ENCODE results near the gene ZNF879.
A peak's percentile ranks its signal among the peaks of the same experiment; 100 is the strongest.

ZNF879 gene

DNA sequence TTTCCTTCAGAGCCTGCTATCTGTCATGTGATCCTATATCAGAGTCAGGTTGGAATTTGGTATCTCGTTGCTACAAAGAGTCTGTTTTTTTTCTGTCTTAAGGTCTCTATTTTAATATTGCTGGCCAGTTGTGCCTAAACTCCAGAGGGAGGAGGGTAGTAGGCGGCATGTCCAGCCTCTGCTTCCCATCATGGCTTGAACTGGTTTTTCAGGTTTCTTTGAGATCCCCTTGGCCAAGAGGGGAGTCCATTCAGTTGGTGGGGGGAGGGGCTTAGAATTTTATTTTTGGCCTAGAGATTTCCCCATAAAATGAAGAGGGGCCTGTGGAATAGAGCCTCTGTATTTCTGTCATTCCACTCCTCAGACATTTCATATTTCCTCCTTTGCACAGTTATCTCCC, 21.2 kb downstream of the ZNF879 start:
- Histone ChIP-seq H3K9ac (ENCODE audit: low read depth, low read length) (no peak overlapping the region), H3K36me3 (ENCODE audit: insufficient read depth, low read length) (no peaks in the 10 kb centered on the region), H3K4me3 (ENCODE audit: low read length) (no peak overlapping the region), H3K9me3 (replicated peaks; ENCODE audit: low read length) (no peaks in the 10 kb centered on the region), H3K4me2 (ENCODE audit: low read length) (no peak overlapping the region), H3K27me3 (ENCODE audit: control insufficient read depth, insufficient read depth, low read length) (no peaks in the 10 kb centered on the region), H3K4me1 (ENCODE audit: control insufficient read depth, insufficient read depth, low read length) (no peaks in the 10 kb centered on the region)

DNA sequence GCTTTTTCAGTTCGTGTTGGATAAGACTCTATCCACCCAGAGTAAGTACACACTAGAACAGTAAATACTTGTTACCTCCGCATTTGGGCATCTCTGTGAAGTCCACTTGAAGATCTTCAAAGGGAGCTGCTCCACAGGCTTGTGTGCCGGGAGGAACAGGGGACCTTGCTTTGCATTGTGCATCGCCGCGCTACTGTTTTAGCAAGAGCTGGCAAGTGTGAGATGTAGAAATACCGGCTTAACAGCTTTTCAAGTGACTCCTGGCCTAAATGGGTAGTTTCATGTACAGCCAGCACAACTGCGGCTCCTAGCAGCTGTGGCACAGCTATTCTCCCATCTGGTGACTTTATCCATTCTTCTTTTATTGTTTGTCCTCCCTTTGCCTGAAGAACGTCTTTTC, 28.2 kb downstream of the ZNF879 start:
- Histone ChIP-seq H3K36me3 (ENCODE audit: insufficient read depth, low read length) (no peaks in the 10 kb centered on the region), H3K4me1 (ENCODE audit: control insufficient read depth, insufficient read depth, low read length) (no peaks in the 10 kb centered on the region), H3K27me3 (ENCODE audit: control insufficient read depth, insufficient read depth, low read length) (no peaks in the 10 kb centered on the region), H3K4me3 (ENCODE audit: low read length) (no peak overlapping the region), H3K9me3 (replicated peaks; ENCODE audit: low read length) (no peaks in the 10 kb centered on the region), H3K4me2 (ENCODE audit: low read length) (no peak overlapping the region), H3K9ac (ENCODE audit: low read depth, low read length) (no peak overlapping the region)

DNA sequence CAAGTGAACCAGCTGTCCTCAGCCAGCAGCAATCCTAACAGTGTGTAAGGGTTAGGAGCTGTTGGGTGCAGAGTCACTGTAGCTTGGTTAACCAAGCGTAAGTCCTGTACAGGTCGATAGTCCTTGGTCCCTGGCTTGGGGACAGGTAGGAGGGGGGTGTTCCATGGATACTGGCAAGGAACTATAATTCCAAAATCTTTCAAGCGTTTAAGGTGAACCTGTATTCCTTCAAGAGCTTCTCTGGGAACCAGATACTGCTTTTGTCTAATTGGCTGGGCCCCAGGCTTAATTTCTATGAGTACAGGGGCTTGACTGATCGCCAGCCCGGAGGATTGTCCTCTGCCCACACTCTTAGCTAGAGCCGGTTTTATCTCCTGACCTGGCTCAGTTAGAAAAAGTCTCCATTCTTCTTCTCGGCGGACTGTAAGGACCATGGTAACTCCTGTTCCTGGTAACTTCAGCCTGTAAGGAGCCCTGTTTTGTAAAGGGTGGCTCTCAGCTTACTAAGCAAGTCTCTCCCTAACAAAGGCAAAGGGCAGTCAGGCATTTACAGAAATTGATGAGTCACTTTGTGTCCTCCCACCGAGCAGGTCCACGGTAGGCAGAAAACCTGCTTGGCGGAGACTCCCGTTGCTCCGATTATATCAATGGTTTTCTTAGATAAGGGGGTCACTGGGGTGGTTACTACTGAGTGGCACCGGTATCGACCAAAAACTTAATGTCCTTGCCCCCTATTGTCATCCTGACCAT, 30.6 kb downstream of the ZNF879 start:
- H3K9ac ChIP-seq (ENCODE audit: low read depth, low read length) = no peak overlapping the region
- H3K36me3 ChIP-seq (ENCODE audit: insufficient read depth, low read length) = no peaks in the 10 kb centered on the region
- H3K9me3 ChIP-seq (replicated peaks; ENCODE audit: low read length) = no peaks in the 10 kb centered on the region
- no peak overlapping the region for H3K4me2 ChIP-seq (ENCODE audit: low read length)
- no peaks in the 10 kb centered on the region for H3K27me3 ChIP-seq (ENCODE audit: control insufficient read depth, insufficient read depth, low read length)
- H3K4me3 ChIP-seq (ENCODE audit: low read length) = no peak overlapping the region
- no peaks in the 10 kb centered on the region for H3K4me1 ChIP-seq (ENCODE audit: control insufficient read depth, insufficient read depth, low read length)

DNA sequence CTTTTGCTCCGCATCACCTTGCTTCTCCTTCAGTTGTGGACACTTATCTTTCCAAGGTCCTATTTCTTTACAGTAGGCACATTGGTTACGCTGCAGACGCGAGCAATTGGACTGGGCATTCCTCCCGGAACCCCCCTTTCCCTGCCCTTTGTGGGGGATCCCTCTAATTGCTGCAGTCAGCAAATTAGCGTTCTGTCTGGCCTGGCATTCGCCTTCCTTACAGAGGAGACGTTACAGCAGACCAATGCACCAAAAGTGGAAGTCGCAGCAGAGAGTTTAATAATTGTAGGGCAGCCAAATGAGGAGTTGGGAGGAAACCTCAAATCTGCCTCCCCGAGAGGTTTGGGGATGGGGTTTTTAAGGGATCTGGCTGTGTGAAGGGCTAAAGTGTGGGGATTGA, 31.3 kb downstream of the ZNF879 start:
- Histone ChIP-seq H3K9me3 (replicated peaks; ENCODE audit: low read length) (no peaks in the 10 kb centered on the region), H3K4me1 (ENCODE audit: control insufficient read depth, insufficient read depth, low read length) (peaks cover 1% of the 10 kb centered on the region), H3K4me3 (ENCODE audit: low read length) (no peak overlapping the region), H3K4me2 (ENCODE audit: low read length) (no peak overlapping the region), H3K27me3 (ENCODE audit: control insufficient read depth, insufficient read depth, low read length) (no peaks in the 10 kb centered on the region), H3K36me3 (ENCODE audit: insufficient read depth, low read length) (no peaks in the 10 kb centered on the region), H3K9ac (ENCODE audit: low read depth, low read length) (no peak overlapping the region)

GRCh38 chr5:179055436-179055835, 31.8 kb downstream of the ZNF879 start:
- no peaks in the 10 kb centered on the region for H3K9me3 ChIP-seq (replicated peaks; ENCODE audit: low read length)
- H3K4me1 ChIP-seq (ENCODE audit: control insufficient read depth, insufficient read depth, low read length) = peaks cover 3% of the 10 kb centered on the region
- H3K9ac ChIP-seq (ENCODE audit: low read depth, low read length) = no peak overlapping the region
- no peak overlapping the region for H3K4me2 ChIP-seq (ENCODE audit: low read length)
- no peaks in the 10 kb centered on the region for H3K27me3 ChIP-seq (ENCODE audit: control insufficient read depth, insufficient read depth, low read length)
- no peak overlapping the region for H3K4me3 ChIP-seq (ENCODE audit: low read length)
- no peaks in the 10 kb centered on the region for H3K36me3 ChIP-seq (ENCODE audit: insufficient read depth, low read length)

DNA sequence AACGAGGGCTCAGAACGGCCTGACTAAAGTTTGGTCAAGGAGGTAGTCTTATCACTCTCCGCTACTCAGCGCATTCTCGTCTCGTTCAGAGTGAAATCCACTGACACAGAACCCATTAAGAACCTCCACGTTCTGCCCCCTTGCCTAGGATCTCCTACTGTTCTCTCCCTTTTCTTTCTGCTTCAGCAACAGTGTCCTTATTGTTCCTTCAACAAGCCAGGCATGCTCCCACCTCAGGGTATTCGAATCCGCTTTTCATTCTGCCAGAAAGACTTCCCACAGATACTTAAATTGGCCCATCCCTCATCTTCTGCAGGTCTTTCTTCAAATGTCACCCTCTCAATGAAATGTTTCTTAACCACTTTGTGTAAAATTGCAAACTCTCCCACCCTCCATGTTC, 32.2 kb downstream of the ZNF879 start:
- H3K36me3 ChIP-seq (ENCODE audit: insufficient read depth, low read length) = no peaks in the 10 kb centered on the region
- H3K9me3 ChIP-seq (replicated peaks; ENCODE audit: low read length) = no peaks in the 10 kb centered on the region
- H3K9ac ChIP-seq (ENCODE audit: low read depth, low read length) = no peak overlapping the region
- peaks cover 4% of the 10 kb centered on the region for H3K4me1 ChIP-seq (ENCODE audit: control insufficient read depth, insufficient read depth, low read length)
- H3K4me2 ChIP-seq (ENCODE audit: low read length) = no peak overlapping the region
- H3K27me3 ChIP-seq (ENCODE audit: control insufficient read depth, insufficient read depth, low read length) = no peaks in the 10 kb centered on the region
- no peak overlapping the region for H3K4me3 ChIP-seq (ENCODE audit: low read length)

- Histone ChIP-seq H3K4me1 (ENCODE audit: control insufficient read depth, insufficient read depth, low read length) (peaks cover 8% of the 10 kb centered on the region), H3K4me3 (ENCODE audit: low read length) (peak within 1 kb of the TSS; percentile 92), H3K4me2 (ENCODE audit: low read length) (peak within 1 kb of the TSS; percentile 97), H3K27me3 (ENCODE audit: control insufficient read depth, insufficient read depth, low read length) (no peaks in the 10 kb centered on the region), H3K9me3 (replicated peaks; ENCODE audit: low read length) (peaks cover 3% of the 10 kb centered on the region), H3K36me3 (ENCODE audit: insufficient read depth, low read length) (peaks cover 28% of the 10 kb centered on the region), H3K9ac (ENCODE audit: low read depth, low read length) (peak within 1 kb of the TSS; percentile 96)
Measured at GRCh38 chr5:179060116-179061008, 36.8 kb downstream of the ZNF879 start, which contains the start of gene ZNF354C. TSS of gene ZNF354C (plus strand) at chr5:179060373. CDS start at chr5:179062069, 1,696 bp downstream.

DNA sequence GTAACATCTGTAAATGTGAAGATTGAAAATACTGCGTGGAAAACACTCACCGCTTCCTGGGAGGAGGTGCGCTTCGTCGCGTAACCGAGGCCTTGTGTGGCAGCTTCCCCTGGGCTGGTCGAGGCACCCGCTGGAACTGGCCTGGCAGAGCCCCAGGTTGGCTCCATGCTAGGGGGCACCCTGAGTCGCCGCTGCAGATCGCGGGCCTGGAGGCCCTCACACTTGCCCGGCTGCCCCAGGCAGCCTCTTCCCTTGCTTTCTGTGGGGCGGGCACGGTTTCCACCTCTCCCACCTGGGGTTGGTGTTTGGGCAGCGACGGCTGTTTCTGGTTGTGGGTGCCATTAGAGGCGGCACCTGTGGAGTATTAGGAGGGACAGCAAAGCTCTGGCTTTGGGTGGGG, 37.4 kb downstream of the ZNF879 start:
- peaks cover 3% of the 10 kb centered on the region for H3K9me3 ChIP-seq (replicated peaks; ENCODE audit: low read length)
- no peaks in the 10 kb centered on the region for H3K27me3 ChIP-seq (ENCODE audit: control insufficient read depth, insufficient read depth, low read length)
- H3K4me1 ChIP-seq (ENCODE audit: control insufficient read depth, insufficient read depth, low read length) = peaks cover 8% of the 10 kb centered on the region
- peak overlapping the region; percentile 97 for H3K4me2 ChIP-seq (ENCODE audit: low read length)
- peaks cover 33% of the 10 kb centered on the region for H3K36me3 ChIP-seq (ENCODE audit: insufficient read depth, low read length)
- peak overlapping the region; percentile 96 for H3K9ac ChIP-seq (ENCODE audit: low read depth, low read length)
- peak overlapping the region; percentile 92 for H3K4me3 ChIP-seq (ENCODE audit: low read length)

GRCh38 chr5:179065703-179066102, 42.1 kb downstream of the ZNF879 start:
- Histone ChIP-seq H3K4me3 (ENCODE audit: low read length) (no peak overlapping the region), H3K4me2 (ENCODE audit: low read length) (no peak overlapping the region), H3K36me3 (ENCODE audit: insufficient read depth, low read length) (peaks cover 55% of the 10 kb centered on the region), H3K27me3 (ENCODE audit: control insufficient read depth, insufficient read depth, low read length) (no peaks in the 10 kb centered on the region), H3K9me3 (replicated peaks; ENCODE audit: low read length) (peaks cover 11% of the 10 kb centered on the region), H3K9ac (ENCODE audit: low read depth, low read length) (no peak overlapping the region), H3K4me1 (ENCODE audit: control insufficient read depth, insufficient read depth, low read length) (peaks cover 5% of the 10 kb centered on the region)

- Histone ChIP-seq H3K9me3 (replicated peaks; ENCODE audit: low read length) (peaks cover 85% of the 10 kb centered on the region), H3K9ac (ENCODE audit: low read depth, low read length) (no peak overlapping the region), H3K27me3 (ENCODE audit: control insufficient read depth, insufficient read depth, low read length) (no peaks in the 10 kb centered on the region), H3K4me2 (ENCODE audit: low read length) (no peak overlapping the region), H3K4me1 (ENCODE audit: control insufficient read depth, insufficient read depth, low read length) (no peaks in the 10 kb centered on the region), H3K36me3 (ENCODE audit: insufficient read depth, low read length) (peaks cover 63% of the 10 kb centered on the region), H3K4me3 (ENCODE audit: low read length) (no peak overlapping the region)
Measured at GRCh38 chr5:179079165-179079987, 55.8 kb downstream of the ZNF879 start.

DNA sequence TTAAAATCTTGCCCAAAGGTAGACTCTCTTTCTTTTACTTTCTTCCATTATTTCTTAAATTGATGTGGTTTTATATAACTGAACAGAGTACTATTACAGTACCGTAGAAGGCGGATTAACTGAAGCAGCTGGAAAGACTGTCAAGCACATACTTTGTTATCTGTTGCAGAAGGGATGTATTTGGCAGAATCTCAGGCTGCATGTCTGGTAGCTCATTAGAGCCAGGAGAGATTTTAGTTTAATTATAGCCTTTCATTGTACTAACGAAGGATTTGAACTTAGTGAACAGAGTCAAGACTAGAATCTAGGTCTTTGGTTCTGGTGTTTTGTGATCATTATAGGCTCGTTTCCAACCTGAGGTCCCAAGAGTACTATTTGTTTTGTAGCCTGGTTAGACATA, 57.1 kb downstream of the ZNF879 start:
- no peaks in the 10 kb centered on the region for H3K4me1 ChIP-seq (ENCODE audit: control insufficient read depth, insufficient read depth, low read length)
- no peak overlapping the region for H3K4me3 ChIP-seq (ENCODE audit: low read length)
- H3K9ac ChIP-seq (ENCODE audit: low read depth, low read length) = no peak overlapping the region
- peaks cover 89% of the 10 kb centered on the region for H3K9me3 ChIP-seq (replicated peaks; ENCODE audit: low read length)
- no peak overlapping the region for H3K4me2 ChIP-seq (ENCODE audit: low read length)
- H3K27me3 ChIP-seq (ENCODE audit: control insufficient read depth, insufficient read depth, low read length) = no peaks in the 10 kb centered on the region
- H3K36me3 ChIP-seq (ENCODE audit: insufficient read depth, low read length) = peaks cover 63% of the 10 kb centered on the region
